Type B pancreatic cell (in vitro differentiated cells): Measurements from ENCODE around the gene TDRD6. TPM values are rescaled to one million over a fixed set of nuclear protein-coding genes. Genes with fewer than 3 reads are reported as not detected.

Experiments
- DNase-seq: peaks from one replicate; pipeline ENCODE4 v3.0.0; 2021; ENCODE audit warnings: mixed read lengths; ENCODE audit not compliant: unreplicated experiment; ENCODE audit errors: extremely low spot score
- H3K27ac Mint-ChIP-seq: 2 replicates; pipeline ENCODE4 v1.8.0; 2021; ENCODE audit warnings: mild to moderate bottlenecking, mixed read lengths
- H3K27me3 Mint-ChIP-seq: 2 replicates; pipeline ENCODE4 v1.8.0; 2021; ENCODE audit warnings: mixed read lengths
- H3K36me3 Mint-ChIP-seq: 2 replicates; pipeline ENCODE4 v1.8.0; 2021; ENCODE audit warnings: mixed read lengths
- H3K4me1 Mint-ChIP-seq: one replicate; pipeline ENCODE4 v1.8.0; 2021; ENCODE audit warnings: mixed read lengths; ENCODE audit not compliant: unreplicated experiment
- H3K4me3 Mint-ChIP-seq: 2 replicates; pipeline ENCODE4 v1.8.0; 2021; ENCODE audit warnings: mild to moderate bottlenecking, mixed read lengths
- H3K9me3 Mint-ChIP-seq: 2 replicates; pipeline ENCODE4 v1.8.0; 2021; ENCODE audit warnings: mixed read lengths
- CTCF ChIP-seq: fragments of 200-600 bp; sonication (generic); conservative IDR thresholded peaks from 2 replicates; pipeline ENCODE4 v1.5.0; 2021; ENCODE audit warnings: antibody characterized with exemption, mild to moderate bottlenecking
- total RNA-seq: library from RNA; stranded (reverse); gene quantifications from 2 replicates; pipeline ENCODE4 v1.2.1, GENCODE V29; 2021; ENCODE audit warnings: low replicate concordance

TDRD6 gene
- total RNA-seq, 1 donor from 2014 or later = 0.19 TPM

DNA sequence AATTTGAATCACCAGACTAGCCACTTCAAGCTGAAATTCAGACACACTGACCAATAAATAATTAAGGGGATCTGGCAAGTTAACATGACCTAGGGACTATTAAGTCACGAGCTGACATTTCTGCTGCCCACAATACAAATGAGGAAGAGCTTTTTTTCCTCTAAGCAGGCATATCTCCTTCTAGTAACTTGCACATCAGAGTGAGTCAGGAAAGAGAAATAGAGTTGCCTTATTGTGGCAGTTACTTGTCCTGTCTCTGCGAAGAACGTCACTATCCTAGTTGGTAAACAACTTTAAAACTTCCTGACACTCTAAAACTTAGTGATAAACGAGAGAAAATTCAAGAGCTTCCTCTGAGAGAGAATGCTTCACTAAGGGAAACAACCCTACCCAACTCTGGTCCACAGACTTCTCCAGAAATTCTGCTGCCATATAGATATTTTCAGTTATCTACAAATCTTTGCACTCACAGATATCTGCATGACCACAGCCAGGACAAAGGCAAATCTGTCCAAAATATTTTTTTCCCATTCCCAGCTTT, 43.3 kb downstream of the TDRD6 start:
- H3K9me3 Mint-ChIP-seq = no peaks in the 10 kb centered on the region
- H3K36me3 Mint-ChIP-seq = no peaks in the 10 kb centered on the region
- H3K27ac Mint-ChIP-seq = no peak overlapping the region
- H3K4me3 Mint-ChIP-seq = no peak overlapping the region
- peaks cover 44% of the 10 kb centered on the region for H3K27me3 Mint-ChIP-seq
- TF ChIP-seq CTCF = no peak
- DNase-seq = no peak
- H3K4me1 Mint-ChIP-seq = no peaks in the 10 kb centered on the region

DNA sequence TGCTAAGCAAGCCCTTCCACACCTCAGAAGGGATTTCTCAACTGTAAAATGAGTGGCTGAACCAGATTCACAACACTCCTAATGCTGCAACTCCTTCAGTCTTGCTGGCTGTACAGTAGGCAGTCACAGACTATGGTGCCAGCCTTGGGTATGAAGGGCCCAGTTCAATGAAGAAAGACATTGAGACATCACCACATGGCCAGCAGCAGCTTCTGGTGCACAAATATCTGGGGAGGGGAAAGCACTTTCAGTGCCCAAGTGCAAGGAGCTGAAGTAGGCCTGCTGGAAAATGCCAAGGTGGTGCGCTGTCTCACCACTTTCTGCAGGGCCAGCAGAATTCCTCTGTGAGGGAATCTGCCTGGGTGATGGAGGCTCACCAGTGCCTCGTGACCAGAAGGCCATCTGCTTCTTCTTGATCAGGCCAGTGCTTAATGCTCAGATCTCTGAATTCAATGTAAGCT, 45.7 kb downstream of the TDRD6 start:
- Mint-ChIP-seq H3K27me3 (peaks cover 62% of the 10 kb centered on the region), H3K4me1 (no peaks in the 10 kb centered on the region), H3K4me3 (peak overlapping the region; percentile 85), H3K36me3 (no peaks in the 10 kb centered on the region), H3K9me3 (no peaks in the 10 kb centered on the region), H3K27ac (peak overlapping the region; percentile 80)
- TF ChIP-seq CTCF = no peak
- DNase-seq = no peak

DNA sequence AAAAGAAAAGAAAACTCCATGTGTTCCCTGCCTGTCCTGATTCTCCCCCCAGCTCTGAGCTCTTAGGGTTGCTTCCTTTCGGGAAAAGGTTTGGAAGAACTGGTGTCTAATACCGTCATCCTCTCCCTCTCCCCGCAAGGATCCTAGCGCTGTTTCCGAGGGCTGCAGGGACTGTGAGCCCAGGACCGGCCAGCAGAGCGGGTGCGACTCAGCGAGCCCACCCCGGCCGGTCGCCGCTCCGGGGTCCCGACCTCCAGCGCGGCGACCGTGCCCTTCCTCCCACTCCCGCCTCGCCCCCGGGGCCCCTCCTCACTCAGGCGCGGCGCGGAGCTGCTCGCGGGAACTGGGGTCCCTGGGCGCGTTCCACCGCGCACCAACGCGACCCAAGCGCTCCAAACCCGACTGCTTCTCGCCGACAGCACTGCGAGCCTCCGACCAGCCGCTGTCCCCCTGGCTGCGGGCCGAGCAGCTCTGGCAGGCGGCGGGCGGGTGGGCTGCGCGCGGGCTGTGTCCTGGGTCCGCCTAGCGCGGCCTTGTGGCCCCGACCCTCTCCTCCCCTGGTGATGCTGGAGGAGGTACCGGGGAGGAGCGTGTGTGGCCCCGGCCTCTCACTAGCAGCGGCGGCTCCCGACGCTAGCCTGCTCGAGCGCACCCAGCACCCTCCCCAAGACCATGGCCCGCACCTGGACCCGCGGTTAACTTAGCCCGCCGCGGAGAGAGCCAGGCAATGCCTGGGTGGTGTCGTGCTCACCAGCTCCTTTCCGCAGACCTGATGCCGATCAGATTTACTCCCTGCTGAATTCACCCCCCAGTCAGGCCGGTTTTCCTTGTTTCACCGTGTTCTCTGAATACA, 47.4 kb downstream of the TDRD6 start, which contains the start of gene PLA2G7:
PLA2G7 (minus strand) TSS at position 509 of the 853 bp plus-strand sequence. CDS start 12,484 bp downstream, outside the sequence.
- peak within 1 kb of the TSS; percentile 74 for H3K27ac Mint-ChIP-seq

DNA sequence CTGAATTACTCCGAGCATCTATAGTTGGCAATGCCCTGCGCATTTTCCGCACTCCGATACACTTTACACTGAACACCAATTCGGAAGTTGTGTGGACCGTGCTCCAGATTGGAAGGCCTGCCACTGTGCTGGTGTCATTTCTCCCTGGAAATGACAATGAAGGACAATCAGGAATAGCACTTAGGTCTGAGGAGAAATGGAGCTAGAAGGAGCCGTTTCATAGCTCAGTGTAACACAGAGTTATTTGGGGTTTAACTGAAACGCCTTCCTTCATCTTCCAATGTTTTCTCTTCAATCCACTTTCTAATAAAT, 48.0 kb downstream of the TDRD6 start:
- TF ChIP-seq CTCF = no peak
- H3K27me3 Mint-ChIP-seq = peaks cover 64% of the 10 kb centered on the region
- DNase-seq = no peak

More for the DNA sequence above, 47.4 kb downstream of the TDRD6 start, which contains the start of gene PLA2G7:
- peaks cover 63% of the 10 kb centered on the region for H3K27me3 Mint-ChIP-seq
- peak; percentile 73 for DNase-seq
- H3K9me3 Mint-ChIP-seq = no peaks in the 10 kb centered on the region
- no peaks in the 10 kb centered on the region for H3K4me1 Mint-ChIP-seq
- H3K36me3 Mint-ChIP-seq = no peaks in the 10 kb centered on the region
- H3K4me3 Mint-ChIP-seq = peak within 1 kb of the TSS; percentile 91
- peak; percentile 47 for TF ChIP-seq CTCF

DNA sequence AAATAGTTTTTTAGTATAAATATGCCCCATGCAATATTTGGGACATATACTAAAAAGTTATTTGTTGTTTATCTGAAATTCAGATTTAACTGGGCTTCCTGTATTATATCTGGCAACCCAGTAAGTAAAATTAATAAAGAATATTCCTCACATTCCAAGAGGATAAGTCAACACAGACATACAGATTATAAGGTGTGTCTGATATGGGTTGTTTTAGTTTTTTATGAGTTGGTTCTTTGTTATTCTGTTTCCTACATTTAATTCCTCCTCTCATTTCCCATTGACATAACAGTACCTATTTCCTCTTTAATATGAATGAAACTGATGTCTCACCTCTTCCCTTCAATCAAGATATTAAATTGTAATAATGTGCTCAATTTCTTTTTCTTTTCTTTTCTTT, 49.2 kb downstream of the TDRD6 start:
- no peak overlapping the region for H3K4me3 Mint-ChIP-seq
- H3K36me3 Mint-ChIP-seq = no peaks in the 10 kb centered on the region
- no peak for DNase-seq
- no peak for TF ChIP-seq CTCF
- peaks cover 61% of the 10 kb centered on the region for H3K27me3 Mint-ChIP-seq
- H3K9me3 Mint-ChIP-seq = no peaks in the 10 kb centered on the region
- no peak overlapping the region for H3K27ac Mint-ChIP-seq
- H3K4me1 Mint-ChIP-seq = no peaks in the 10 kb centered on the region

More for the DNA sequence above, 48.0 kb downstream of the TDRD6 start:
- Mint-ChIP-seq H3K36me3 (no peaks in the 10 kb centered on the region), H3K4me3 (peak overlapping the region; percentile 88), H3K9me3 (no peaks in the 10 kb centered on the region), H3K27ac (peak overlapping the region; percentile 33), H3K4me1 (no peaks in the 10 kb centered on the region)
